Sigmoid colon (tissue), 7 donors: ENCODE measurements around the gene SMCR8. TPM values are rescaled to one million over a fixed set of nuclear protein-coding genes. Genes with fewer than 3 reads are reported as not detected.
A peak's percentile ranks its signal among the peaks of the same experiment; 100 is the strongest.

Source experiments
- DNase-seq: peaks from one replicate; pipeline ENCODE4 v3.0.0-alpha.2; 2019
- H3K27ac ChIP-seq, 4 donors: fragments of 200-600 bp; sonication (generic); one replicate each; pipeline ENCODE4 v1.5.1; 2016 to 2019; ENCODE audit warnings: mild to moderate bottlenecking in 1 of 4
- H3K27me3 ChIP-seq, 3 donors: fragments of 200-600 bp; sonication (generic); one replicate each; pipeline ENCODE4 v1.5.1; 2019; ENCODE audit warnings: mild to moderate bottlenecking in 1 of 3
- H3K36me3 ChIP-seq, 4 donors: fragments of 200-600 bp; sonication (generic); one replicate each; pipeline ENCODE4 v1.5.1; 2016 to 2019
- H3K4me1 ChIP-seq, 4 donors: fragments of 200-600 bp; sonication (generic); one replicate each; pipeline ENCODE4 v1.5.1; 2017 to 2019
- H3K4me3 ChIP-seq, 4 donors: fragments of 200-600 bp; sonication (generic); one replicate each; pipeline ENCODE4 v1.5.1; 2017 to 2019; ENCODE audit warnings: mild to moderate bottlenecking in 2 of 4, moderate library complexity in 1 of 4
- H3K9me3 ChIP-seq, 4 donors: fragments of 200-600 bp in 3 of 4; sonication (generic) in 3 of 4; one replicate each; pipeline versions ENCODE4 v1.5.1 to v1.6.1; 2013 to 2019
- CTCF ChIP-seq, 4 experiments: fragments of 450-650 bp in 3 of 4; fragments of 200-600 bp in 1 of 4; IDR thresholded peaks; one replicate each; pipeline ENCODE4 v1.5.1; 2016 to 2019; ENCODE audit warnings: antibody characterized with exemption in 4 of 4, mild to moderate bottlenecking in 3 of 4, moderate library complexity in 2 of 4
- EP300 ChIP-seq, 4 donors: sonication (generic); formaldehyde crosslinking; IDR thresholded peaks; one replicate each; pipeline ENCODE4 v1.6.1; 2017; ENCODE audit warnings: antibody characterized with exemption in 4 of 4
- POLR2A ChIP-seq, 2 donors: fragments of 450-650 bp; IDR thresholded peaks; one replicate each; pipeline ENCODE4 v1.6.1; 2016; ENCODE audit warnings: antibody characterized with exemption in 2 of 2, mild to moderate bottlenecking in 2 of 2, moderate library complexity in 2 of 2
- POLR2AphosphoS5 ChIP-seq, 4 donors: sonication (generic); formaldehyde crosslinking; IDR thresholded peaks; one replicate each; pipeline ENCODE4 v1.6.1; 2017; ENCODE audit warnings: antibody characterized with exemption in 4 of 4
- WGBS, 2 donors: extraction: QIAGEN DNeasy Blood & Tissue Kit; methylation state at CpG; one replicate each; pipeline ENCODE4 v1.1.7; 2013; 5-methylcytosine and 5-hydroxymethylcytosine counted together
- intact Hi-C: fragments of 100-400 bp; cut with DNase I; formaldehyde crosslinking; loops from one replicate; pipeline ENCODE4 v1.15.1; 2023
- polyA plus RNA-seq, 3 donors: library from polyadenylated mRNA; stranded (reverse); fragments of 200-250 nt; gene quantifications; one replicate each; pipeline ENCODE4 v1.2.3, GENCODE V29; 2013
- total RNA-seq, 4 donors: library from RNA; depleted of rRNA; stranded (reverse); fragments of >200 nt; gene quantifications; one replicate each; pipeline ENCODE4 v1.1.0, GENCODE V29; 2016
- donor health status: healthy with polysubstance abuse.
- donor health status: Bipolar disorder and iron deficiency.
- donor health status: healthy.

SMCR8 gene
- total and polyA plus RNA-seq, 7 donors, result 4.2 to 16.6 (median 10.5) TPM

- WGBS, 2 donors, result 92 to 93% methylated on average over 16 of the region's 16 CpGs
- no peak overlapping the region for H3K27ac ChIP-seq
- H3K27me3 ChIP-seq, result no peaks in the 10 kb centered on the region
- peaks cover 0 to 29% (median 22%) of the 10 kb centered on the region in 4 donors for H3K4me1 ChIP-seq
- DNase-seq, result peak; percentile 38
- no peaks in the 10 kb centered on the region for H3K9me3 ChIP-seq
- peaks cover 26 to 92% (median 38%) of the 10 kb centered on the region in 4 donors for H3K36me3 ChIP-seq
- no peak for TF ChIP-seq POLR2A (IDR thresholded peaks at IDR 0.05)
- TF ChIP-seq EP300 (IDR thresholded peaks at IDR 0.05), result no peak
- no peak for TF ChIP-seq POLR2AphosphoS5 (IDR thresholded peaks at IDR 0.05)
- no peak for TF ChIP-seq CTCF (IDR thresholded peaks at IDR 0.05)
- no peak overlapping the region for H3K4me3 ChIP-seq
- intact Hi-C loops, result no loop called here
Observed at GRCh38 chr17:18323507-18324139, 8.5 kb downstream of the SMCR8 start.

GRCh38 chr17:18324140-18325050 lies 9.3 kb downstream of the SMCR8 start:
- peak; percentile 45 for DNase-seq

GRCh38 chr17:18326039-18326438 lies 10.9 kb downstream of the SMCR8 start:
- WGBS, 2 donors, result 97 to 98% methylated on average over 2 of the region's 2 CpGs
- Histone ChIP-seq H3K9me3 (no peaks in the 10 kb centered on the region), H3K27ac (no peak overlapping the region), H3K36me3 (peaks cover 28 to 96% (median 36%) of the 10 kb centered on the region in 4 donors), H3K27me3 (no peaks in the 10 kb centered on the region), H3K4me3 (no peak overlapping the region), H3K4me1 (peaks cover 0 to 6% (median 0%) of the 10 kb centered on the region in 4 donors)
- TF ChIP-seq EP300 (IDR thresholded peaks at IDR 0.05) (no peak), POLR2A (IDR thresholded peaks at IDR 0.05) (no peak)
- intact Hi-C loops, result no loop called here
- DNase-seq, result no peak

More at GRCh38 chr17:18324140-18325050, 9.3 kb downstream of the SMCR8 start:
- intact Hi-C loops, result no loop called here
- WGBS, 2 donors, result 92 to 93% methylated on average over 27 of the region's 27 CpGs
- H3K4me3 ChIP-seq, result no peak overlapping the region
- H3K27ac ChIP-seq, result no peak overlapping the region
- peaks cover 28 to 92% (median 36%) of the 10 kb centered on the region in 4 donors for H3K36me3 ChIP-seq
- peaks cover 0 to 21% (median 15%) of the 10 kb centered on the region in 4 donors for H3K4me1 ChIP-seq
- TF ChIP-seq EP300 (IDR thresholded peaks at IDR 0.05) (no peak), POLR2A (IDR thresholded peaks at IDR 0.05) (no peak), POLR2AphosphoS5 (IDR thresholded peaks at IDR 0.05) (no peak), CTCF (IDR thresholded peaks at IDR 0.05) (no peak)
- no peaks in the 10 kb centered on the region for H3K9me3 ChIP-seq
- no peaks in the 10 kb centered on the region for H3K27me3 ChIP-seq

GRCh38 chr17:18326572-18326971 lies 11.5 kb downstream of the SMCR8 start:
- DNase-seq, result no peak
- Histone ChIP-seq H3K36me3 (peaks cover 28 to 96% (median 38%) of the 10 kb centered on the region in 4 donors), H3K9me3 (no peaks in the 10 kb centered on the region), H3K27ac (no peak overlapping the region), H3K4me1 (peaks cover 0 to under 1% (median 0%) of the 10 kb centered on the region in 4 donors), H3K27me3 (no peaks in the 10 kb centered on the region), H3K4me3 (no peak overlapping the region)
- TF ChIP-seq POLR2A (IDR thresholded peaks at IDR 0.05) (no peak), EP300 (IDR thresholded peaks at IDR 0.05) (no peak), POLR2AphosphoS5 (IDR thresholded peaks at IDR 0.05) (no peak), CTCF (IDR thresholded peaks at IDR 0.05) (no peak)
- intact Hi-C loops, result no loop called here
- WGBS, 2 donors, result 96 to 97% methylated on average over 6 of the region's 6 CpGs

GRCh38 chr17:18327093-18327492 lies 12.0 kb downstream of the SMCR8 start:
- no peaks in the 10 kb centered on the region for H3K27me3 ChIP-seq
- peaks cover 28 to 99% (median 38%) of the 10 kb centered on the region in 4 donors for H3K36me3 ChIP-seq
- H3K9me3 ChIP-seq, result no peaks in the 10 kb centered on the region
- DNase-seq, result no peak
- no peak overlapping the region for H3K27ac ChIP-seq
- no peak overlapping the region for H3K4me3 ChIP-seq
- intact Hi-C loops, result no loop called here
- TF ChIP-seq POLR2A (IDR thresholded peaks at IDR 0.05) (no peak), CTCF (IDR thresholded peaks at IDR 0.05) (no peak), EP300 (IDR thresholded peaks at IDR 0.05) (no peak), POLR2AphosphoS5 (IDR thresholded peaks at IDR 0.05) (no peak)
- WGBS, 2 donors, result 73 to 80% methylated on average over 2 of the region's 2 CpGs
- H3K4me1 ChIP-seq, result no peaks in the 10 kb centered on the region
